Right lobe of liver (tissue), 6 donors: Measurements from ENCODE around the gene EEFSEC. TPM values are rescaled to one million over a fixed set of nuclear protein-coding genes. Genes with fewer than 3 reads are reported as not detected.

Source experiments
- ATAC-seq, 4 donors: fragments of 200-7000 bp; cut with Tn5 transposase; one replicate each; pipeline ENCODE4 v1.9.1; 2020; ENCODE audit warnings: mild to moderate bottlenecking in 4 of 4, moderate library complexity in 4 of 4
- DNase-seq, 3 donors: peaks; one replicate each; pipeline ENCODE4 v3.0.0-alpha.2; 2020
- H3K27ac ChIP-seq, 3 donors: fragments of 200-600 bp; one replicate each; pipeline ENCODE4 v1.8.0; 2022
- H3K27me3 ChIP-seq, 2 donors: fragments of 200-600 bp; one replicate each; pipeline ENCODE4 v1.8.0; 2022
- H3K36me3 ChIP-seq, 4 donors: fragments of 200-600 bp; sonication (generic) in 1 of 4; one replicate each; pipeline versions ENCODE4 v1.5.1 to v1.8.0; 2017 to 2022; ENCODE audit warnings: control low read depth in 1 of 4
- H3K4me1 ChIP-seq, 4 donors: fragments of 200-600 bp; sonication (generic) in 1 of 4; one replicate each; pipeline versions ENCODE4 v1.5.1 to v1.8.0; 2017 to 2022; ENCODE audit warnings: control low read depth in 1 of 4
- H3K4me3 ChIP-seq, 3 donors: fragments of 200-600 bp; one replicate each; pipeline ENCODE4 v1.8.0; 2022
- H3K9me3 ChIP-seq, 4 donors: fragments of 200-600 bp; sonication (generic) in 1 of 4; one replicate each; pipeline versions ENCODE4 v1.5.1 to v1.8.0; 2017 to 2022; ENCODE audit warnings: control low read depth in 1 of 4
- CTCF ChIP-seq, 4 donors: fragments of 200-600 bp in 3 of 4; fragments of 450-650 bp in 1 of 4; IDR thresholded peaks; one replicate each; pipeline versions ENCODE4 v1.5.1 to v1.8.0; 2016 to 2022; ENCODE audit warnings: antibody characterized with exemption in 4 of 4, mild to moderate bottlenecking in 2 of 4
- POLR2A ChIP-seq: fragments of 450-650 bp; IDR thresholded peaks from one replicate; pipeline ENCODE4 v1.6.1; 2017; ENCODE audit warnings: antibody characterized with exemption, mild to moderate bottlenecking
- WGBS: methylation state at CpG from one replicate; pipeline ENCODE4 v1.1.6; 2018; ENCODE audit warnings: low coverage, low lambda C conversion rate; ENCODE audit not compliant: insufficient coverage; ENCODE audit errors: missing lambda C conversion rate; 5-methylcytosine and 5-hydroxymethylcytosine counted together
- intact Hi-C, 2 donors: fragments of 100-400 bp; cut with DNase I; formaldehyde crosslinking; loops; one replicate each; pipeline versions ENCODE4 v1.11.2 to v1.14.1; 2022
- total RNA-seq, 6 experiments: library from RNA; depleted of rRNA in 2 of 6; stranded (reverse); fragments of >200 nt in 2 of 6; fragmentation: NEBNext Ultra II Directional in 3 of 6; extraction: Animal tissue kit (Norgen Biotek cat#: 25700) in 3 of 6; gene quantifications; one replicate each; pipeline versions ENCODE4 v1.1.0 to v1.2.4, GENCODE V29; 2016 to 2023
- donor health status: DM: no; HTN: yes; CAD: no.
- donor health status: DM: no; HTN: no; CAD: no.
- donor health status: DM: no; HTN: no; CAD: no.
- donor health status: DM: no; HTN: yes; CAD: no.
- donor health status: DM: no; HTN: yes; CAD: no.

EEFSEC gene
- total RNA-seq, 6 experiments from 2014 or later: 10.1 to 24.0 (median 13.4) TPM

GRCh38 chr3:128356822-128357221 is 203.5 kb downstream of the EEFSEC start:
- intact Hi-C loops: no loop called here
- Histone ChIP-seq H3K36me3 (no peaks in the 10 kb centered on the region), H3K9me3 (no peaks in the 10 kb centered on the region), H3K4me1 (no peaks in the 10 kb centered on the region), H3K27me3 (no peaks in the 10 kb centered on the region), H3K27ac (no peak overlapping the region), H3K4me3 (no peak overlapping the region)
- no peak for DNase-seq
- no peak for TF ChIP-seq CTCF (IDR thresholded peaks at IDR 0.05)
- no peak for TF ChIP-seq POLR2A
- 89% methylated on average over 1 of the region's 1 CpG for WGBS
- ATAC-seq: no peak

GRCh38 chr3:128357538-128357937 is 204.3 kb downstream of the EEFSEC start:
- Histone ChIP-seq H3K4me1 (no peaks in the 10 kb centered on the region), H3K4me3 (no peak overlapping the region), H3K27ac (no peak overlapping the region), H3K36me3 (no peaks in the 10 kb centered on the region), H3K27me3 (no peaks in the 10 kb centered on the region), H3K9me3 (no peaks in the 10 kb centered on the region)
- TF ChIP-seq CTCF (IDR thresholded peaks at IDR 0.05): no peak
- TF ChIP-seq POLR2A: no peak
- DNase-seq (peak in 1 of 3 donors; percentile 28), ATAC-seq (no peak)
- 40% methylated on average over 1 of the region's 6 CpGs for WGBS
- intact Hi-C loops: no loop called here

DNA sequence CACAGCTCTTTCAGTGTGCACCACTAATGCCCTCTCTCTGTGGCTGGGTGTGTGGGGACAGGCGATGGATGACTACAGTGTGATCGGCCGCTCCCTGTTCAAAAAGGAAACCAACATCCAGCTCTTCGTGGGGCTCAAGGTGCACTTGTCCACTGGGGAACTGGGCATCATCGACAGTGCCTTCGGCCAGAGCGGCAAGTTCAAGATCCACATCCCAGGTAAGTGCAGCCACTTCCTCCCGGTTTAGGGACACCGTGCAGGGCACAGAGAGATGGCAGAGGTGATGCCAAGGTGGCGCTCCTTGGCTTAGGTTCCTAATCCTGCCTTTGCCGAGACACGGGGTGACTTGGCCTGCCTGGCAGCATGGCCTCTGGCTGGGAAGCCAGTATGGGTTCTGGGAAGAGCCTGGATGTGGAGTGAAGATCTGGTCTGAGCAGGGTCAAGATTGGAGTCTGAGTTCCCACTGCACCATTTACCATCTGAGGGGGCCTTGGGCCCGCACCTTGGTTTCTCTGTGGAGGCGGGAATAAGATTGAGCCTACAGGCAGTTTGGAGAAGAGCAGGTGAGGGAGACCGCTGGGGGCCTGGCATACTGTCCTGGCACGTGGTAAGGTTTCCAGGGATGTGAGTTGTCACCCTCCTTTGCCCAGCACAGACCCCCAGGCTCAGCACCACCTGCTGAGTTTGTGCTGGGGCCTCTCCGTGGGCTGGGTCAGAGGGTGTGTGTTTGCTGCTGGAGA is 205.0 kb downstream of the EEFSEC start:
- Histone ChIP-seq H3K27me3 (no peaks in the 10 kb centered on the region), H3K4me1 (no peaks in the 10 kb centered on the region), H3K36me3 (no peaks in the 10 kb centered on the region), H3K9me3 (no peaks in the 10 kb centered on the region), H3K27ac (no peak overlapping the region), H3K4me3 (no peak overlapping the region)
- DNase-seq (peak in 1 of 3 donors; percentile 29), ATAC-seq (no peak)
- TF ChIP-seq POLR2A: no peak
- no peak for TF ChIP-seq CTCF (IDR thresholded peaks at IDR 0.05)
- WGBS: no CpG with 5 or more reads among the region's 17 CpGs
- intact Hi-C loops: no loop called here

DNA sequence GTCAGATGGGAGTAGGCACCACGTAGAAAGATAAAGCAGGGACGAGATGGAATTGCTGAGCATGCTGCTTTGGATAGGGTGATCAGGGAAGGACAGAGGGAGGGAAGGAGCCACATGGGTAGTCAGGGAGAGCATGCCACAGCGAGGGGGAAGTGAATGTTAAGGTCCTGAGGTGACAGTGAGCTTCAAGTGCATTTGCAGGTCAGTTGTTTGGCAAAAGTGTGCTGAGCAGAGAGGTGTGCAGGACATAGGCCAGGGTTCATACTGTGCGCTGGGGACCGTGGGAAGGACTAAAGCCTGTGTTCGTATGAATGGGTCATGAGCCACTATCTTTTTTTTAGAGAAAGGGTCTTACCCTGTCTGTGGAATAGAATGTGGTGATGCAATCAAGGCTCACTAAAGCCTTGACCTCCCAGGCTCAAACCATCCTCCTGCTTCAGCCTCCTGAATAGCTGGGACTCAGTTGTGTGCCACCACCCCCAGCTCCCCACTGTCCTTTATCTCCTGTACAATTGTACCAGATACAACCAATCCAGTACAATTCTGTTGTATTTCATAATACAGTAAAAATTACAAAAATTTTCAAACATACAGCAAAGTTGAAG is 205.9 kb downstream of the EEFSEC start:
- intact Hi-C loops: no loop called here
- no peaks in the 10 kb centered on the region for H3K36me3 ChIP-seq
- 89% methylated on average over 5 of the region's 6 CpGs for WGBS
- no peaks in the 10 kb centered on the region for H3K27me3 ChIP-seq
- DNase-seq (no peak), ATAC-seq (no peak)
- no peaks in the 10 kb centered on the region for H3K9me3 ChIP-seq
- TF ChIP-seq POLR2A (no peak), CTCF (IDR thresholded peaks at IDR 0.05) (no peak)
- no peak overlapping the region for H3K4me3 ChIP-seq
- no peak overlapping the region for H3K27ac ChIP-seq
- no peaks in the 10 kb centered on the region for H3K4me1 ChIP-seq
